GM12892 (cell line): ENCODE measurements around the gene ARHGAP12.

ENCODE experiments used
- POLR2A ChIP-seq: IDR thresholded peaks from 2 replicates; pipeline ENCODE4 v1.6.1; 2011; ENCODE audit warnings: low read depth, low read length, control low read depth
- POLR2AphosphoS5 ChIP-seq: IDR thresholded peaks from 2 replicates; pipeline ENCODE4 v1.6.1; 2011; ENCODE audit warnings: low read depth, low read length, control low read depth
- TAF1 ChIP-seq: IDR thresholded peaks from 2 replicates; pipeline ENCODE4 v1.6.1; 2011; ENCODE audit warnings: low read depth, mild to moderate bottlenecking, control low read depth, low read length, borderline replicate concordance

DNA sequence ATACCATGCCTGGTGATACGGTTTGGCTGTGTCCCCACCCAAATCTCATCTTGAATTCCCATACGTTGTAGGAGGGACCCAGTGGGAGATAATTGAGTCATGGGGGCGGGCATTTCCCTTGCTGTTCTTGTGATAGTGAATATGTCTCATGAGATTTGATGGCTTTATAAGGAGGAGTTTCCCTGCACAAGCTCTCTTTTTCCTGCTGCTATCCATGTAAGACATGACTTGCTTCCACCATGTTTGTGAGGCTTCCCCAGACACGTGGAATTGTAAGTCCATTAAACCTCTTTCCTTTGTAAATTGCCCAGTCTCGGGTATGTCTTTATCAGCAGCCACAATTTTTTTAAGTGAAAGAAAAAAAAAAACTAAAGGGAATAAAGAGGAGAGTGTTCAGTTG is 152.5 kb downstream of the ARHGAP12 start:
- TF ChIP-seq POLR2A: no peak
- TF ChIP-seq POLR2AphosphoS5: no peak
- no peak for TF ChIP-seq TAF1
